PFSK-1 (cell line): Measurements from ENCODE around the gene MYO1D.

Experiments used
- FOXP2 ChIP-seq: optimal IDR thresholded peaks from 2 replicates; pipeline ENCODE3; 2011; ENCODE audit warnings: borderline replicate concordance, control low read depth, inconsistent platforms; ENCODE audit not compliant: insufficient read depth; ENCODE audit errors: extremely low read length, extremely low read depth
- POLR2AphosphoS5 ChIP-seq: IDR thresholded peaks from 2 replicates; pipeline ENCODE4 v1.6.1; 2012; ENCODE audit warnings: low read depth, mild to moderate bottlenecking, control low read depth, low read length, moderate library complexity
- REST ChIP-seq, 2 experiments: IDR thresholded peaks; 2 replicates each; pipeline versions ENCODE4 v1.6.1 to v1.8.0; 2011 to 2012; ENCODE audit warnings: low read depth in 2 of 2, low read length in 2 of 2, control low read depth in 1 of 2, inconsistent platforms in 1 of 2, mild to moderate bottlenecking in 1 of 2, moderate library complexity in 1 of 2; ENCODE audit not compliant: insufficient read depth in 1 of 2
- SIN3A ChIP-seq: IDR thresholded peaks from 2 replicates; pipeline ENCODE4 v1.6.1; 2012; ENCODE audit warnings: mild to moderate bottlenecking, low read length, moderate library complexity, borderline replicate concordance; ENCODE audit not compliant: insufficient read depth
- TAF1 ChIP-seq: IDR thresholded peaks from 2 replicates; pipeline ENCODE4 v1.6.1; 2012; ENCODE audit warnings: low read length, control low read depth, borderline replicate concordance; ENCODE audit not compliant: insufficient read depth

The MYO1D gene

GRCh38 chr17:32520737-32521404 is 356.1 kb downstream of the MYO1D start:
- no peak for TF ChIP-seq FOXP2
- no peak for TF ChIP-seq POLR2AphosphoS5
- TF ChIP-seq TAF1: no peak

GRCh38 chr17:32520104-32520701 is 356.7 kb downstream of the MYO1D start:
- no peak for TF ChIP-seq POLR2AphosphoS5

- TF ChIP-seq FOXP2 (no peak), SIN3A (no peak), TAF1 (no peak), POLR2AphosphoS5 (no peak)
Measured at GRCh38 chr17:32519228-32520103, 357.5 kb downstream of the MYO1D start.

- TF ChIP-seq REST (IDR thresholded peaks at IDR 0.05; ENCODE audit: insufficient read depth in 1 of 2, low read depth in 2 of 2, low read length in 2 of 2): no peak
- TF ChIP-seq POLR2AphosphoS5: no peak
- no peak for TF ChIP-seq TAF1
- TF ChIP-seq FOXP2: no peak
- no peak for TF ChIP-seq SIN3A
Measured at GRCh38 chr17:32518646-32519227, 358.2 kb downstream of the MYO1D start.

- TF ChIP-seq SIN3A: no peak
- TF ChIP-seq POLR2AphosphoS5: no peak
- TF ChIP-seq TAF1: no peak
- no peak for TF ChIP-seq FOXP2
- TF ChIP-seq REST (IDR thresholded peaks at IDR 0.05; ENCODE audit: insufficient read depth in 1 of 2, low read depth in 2 of 2, low read length in 2 of 2): no peak
Measured at GRCh38 chr17:32517982-32518381, 358.9 kb downstream of the MYO1D start.

GRCh38 chr17:32516940-32517701 is 359.8 kb downstream of the MYO1D start:
- TF ChIP-seq POLR2AphosphoS5 (no peak), SIN3A (no peak), TAF1 (no peak), FOXP2 (no peak), REST (IDR thresholded peaks at IDR 0.05; ENCODE audit: insufficient read depth in 1 of 2, low read depth in 2 of 2, low read length in 2 of 2) (no peak)
